ENCODE results near the gene MAP2K5.

- TF ChIP-seq CTCF (IDR thresholded peaks at IDR 0.05; ENCODE audit: low read depth, low read length, missing input control), result no peak
- no peak for TF ChIP-seq MAX (IDR thresholded peaks at IDR 0.05)
- no peak for TF ChIP-seq JUND (IDR thresholded peaks at IDR 0.05)
- no peak for TF ChIP-seq ATF3 (IDR thresholded peaks at IDR 0.05)
- TF ChIP-seq RAD21 (IDR thresholded peaks at IDR 0.05), result no peak
- TF ChIP-seq NR2F2 (IDR thresholded peaks at IDR 0.05), result no peak
- TF ChIP-seq, protein P1, sequence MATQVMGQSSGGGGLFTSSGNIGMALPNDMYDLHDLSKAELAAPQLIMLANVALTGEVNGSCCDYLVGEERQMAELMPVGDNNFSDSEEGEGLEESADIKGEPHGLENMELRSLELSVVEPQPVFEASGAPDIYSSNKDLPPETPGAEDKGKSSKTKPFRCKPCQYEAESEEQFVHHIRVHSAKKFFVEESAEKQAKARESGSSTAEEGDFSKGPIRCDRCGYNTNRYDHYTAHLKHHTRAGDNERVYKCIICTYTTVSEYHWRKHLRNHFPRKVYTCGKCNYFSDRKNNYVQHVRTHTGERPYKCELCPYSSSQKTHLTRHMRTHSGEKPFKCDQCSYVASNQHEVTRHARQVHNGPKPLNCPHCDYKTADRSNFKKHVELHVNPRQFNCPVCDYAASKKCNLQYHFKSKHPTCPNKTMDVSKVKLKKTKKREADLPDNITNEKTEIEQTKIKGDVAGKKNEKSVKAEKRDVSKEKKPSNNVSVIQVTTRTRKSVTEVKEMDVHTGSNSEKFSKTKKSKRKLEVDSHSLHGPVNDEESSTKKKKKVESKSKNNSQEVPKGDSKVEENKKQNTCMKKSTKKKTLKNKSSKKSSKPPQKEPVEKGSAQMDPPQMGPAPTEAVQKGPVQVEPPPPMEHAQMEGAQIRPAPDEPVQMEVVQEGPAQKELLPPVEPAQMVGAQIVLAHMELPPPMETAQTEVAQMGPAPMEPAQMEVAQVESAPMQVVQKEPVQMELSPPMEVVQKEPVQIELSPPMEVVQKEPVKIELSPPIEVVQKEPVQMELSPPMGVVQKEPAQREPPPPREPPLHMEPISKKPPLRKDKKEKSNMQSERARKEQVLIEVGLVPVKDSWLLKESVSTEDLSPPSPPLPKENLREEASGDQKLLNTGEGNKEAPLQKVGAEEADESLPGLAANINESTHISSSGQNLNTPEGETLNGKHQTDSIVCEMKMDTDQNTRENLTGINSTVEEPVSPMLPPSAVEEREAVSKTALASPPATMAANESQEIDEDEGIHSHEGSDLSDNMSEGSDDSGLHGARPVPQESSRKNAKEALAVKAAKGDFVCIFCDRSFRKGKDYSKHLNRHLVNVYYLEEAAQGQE (IDR thresholded peaks at IDR 0.05), result no peak
- TF ChIP-seq, protein P2, sequence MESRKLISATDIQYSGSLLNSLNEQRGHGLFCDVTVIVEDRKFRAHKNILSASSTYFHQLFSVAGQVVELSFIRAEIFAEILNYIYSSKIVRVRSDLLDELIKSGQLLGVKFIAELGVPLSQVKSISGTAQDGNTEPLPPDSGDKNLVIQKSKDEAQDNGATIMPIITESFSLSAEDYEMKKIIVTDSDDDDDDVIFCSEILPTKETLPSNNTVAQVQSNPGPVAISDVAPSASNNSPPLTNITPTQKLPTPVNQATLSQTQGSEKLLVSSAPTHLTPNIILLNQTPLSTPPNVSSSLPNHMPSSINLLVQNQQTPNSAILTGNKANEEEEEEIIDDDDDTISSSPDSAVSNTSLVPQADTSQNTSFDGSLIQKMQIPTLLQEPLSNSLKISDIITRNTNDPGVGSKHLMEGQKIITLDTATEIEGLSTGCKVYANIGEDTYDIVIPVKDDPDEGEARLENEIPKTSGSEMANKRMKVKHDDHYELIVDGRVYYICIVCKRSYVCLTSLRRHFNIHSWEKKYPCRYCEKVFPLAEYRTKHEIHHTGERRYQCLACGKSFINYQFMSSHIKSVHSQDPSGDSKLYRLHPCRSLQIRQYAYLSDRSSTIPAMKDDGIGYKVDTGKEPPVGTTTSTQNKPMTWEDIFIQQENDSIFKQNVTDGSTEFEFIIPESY (IDR thresholded peaks at IDR 0.05), result no peak
- TF ChIP-seq TAF1 (conservative IDR thresholded peaks at IDR 0.05), result no peak
- TF ChIP-seq FOXA2 (IDR thresholded peaks at IDR 0.05), result no peak
Measured at GRCh38 chr15:67807836-67808235, 265.3 kb downstream of the MAP2K5 start.

All from liver (tissue), 3 donors.